ENCODE data around the gene CAMK2A.

The CAMK2A gene

GRCh38 chr5:150190503-150190979 lies 99.0 kb downstream of the CAMK2A start:
- Histone ChIP-seq H3K9me3 (no peaks in the 10 kb centered on the region), H3K27me3 (peaks cover 0 to 24% of the 10 kb centered on the region in 2 donors), H3K27ac (no peak overlapping the region), H3K36me3 (no peaks in the 10 kb centered on the region), H3K4me1 (peaks cover 0 to 14% (median 7%) of the 10 kb centered on the region in 4 donors), H3K4me3 (peak overlapping the region in 1 of 2 donors; percentile 33)
- no peak for TF ChIP-seq CTCF (IDR thresholded peaks at IDR 0.05)
- intact Hi-C loops (cut with DNase I; ENCODE audit: low total_unique reads), result no loop called here
- no peak for DNase-seq

- H3K36me3 ChIP-seq, result no peaks in the 10 kb centered on the region
- TF ChIP-seq CTCF (IDR thresholded peaks at IDR 0.05), result no peak
- no peak for DNase-seq
- intact Hi-C loops (cut with DNase I; ENCODE audit: low total_unique reads), result no loop called here
- H3K4me1 ChIP-seq, result peaks cover 0 to 14% (median 7%) of the 10 kb centered on the region in 4 donors
- H3K27me3 ChIP-seq, result peaks cover 0 to 24% of the 10 kb centered on the region in 2 donors
- no peak within 1 kb of the TSS for H3K27ac ChIP-seq
- H3K4me3 ChIP-seq, result peak within 1 kb of the TSS in 1 of 2 donors; percentile 33
- no peaks in the 10 kb centered on the region for H3K9me3 ChIP-seq
Measured at GRCh38 chr5:150189728-150190502, 99.7 kb downstream of the CAMK2A start, which contains the start of gene SLC6A7. TSS of gene SLC6A7 (plus strand) at chr5:150190062. CDS start at chr5:150190328, 266 bp downstream.

GRCh38 chr5:150189326-150189725 lies 100.2 kb downstream of the CAMK2A start:
- peaks cover 0 to 24% of the 10 kb centered on the region in 2 donors for H3K27me3 ChIP-seq
- no peak overlapping the region for H3K4me3 ChIP-seq
- intact Hi-C loops (cut with DNase I; ENCODE audit: low total_unique reads), result no loop called here
- no peak overlapping the region for H3K27ac ChIP-seq
- H3K4me1 ChIP-seq, result peaks cover 0 to 14% (median 7%) of the 10 kb centered on the region in 4 donors
- no peaks in the 10 kb centered on the region for H3K9me3 ChIP-seq
- no peak for DNase-seq
- TF ChIP-seq CTCF (IDR thresholded peaks at IDR 0.05), result no peak
- H3K36me3 ChIP-seq, result no peaks in the 10 kb centered on the region

GRCh38 chr5:150188146-150188842 lies 101.3 kb downstream of the CAMK2A start:
- H3K27ac ChIP-seq, result no peak overlapping the region
- H3K27me3 ChIP-seq, result peaks cover 0 to 24% of the 10 kb centered on the region in 2 donors
- no peak for DNase-seq
- H3K9me3 ChIP-seq, result no peaks in the 10 kb centered on the region
- no peak overlapping the region for H3K4me3 ChIP-seq
- TF ChIP-seq CTCF (IDR thresholded peaks at IDR 0.05), result no peak
- H3K36me3 ChIP-seq, result no peaks in the 10 kb centered on the region
- intact Hi-C loops (cut with DNase I; ENCODE audit: low total_unique reads), result no loop called here
- H3K4me1 ChIP-seq, result peaks cover 0 to 14% (median 8%) of the 10 kb centered on the region in 4 donors

- Histone ChIP-seq H3K4me1 (peaks cover under 1 to 22% (median 15%) of the 10 kb centered on the region in 4 donors), H3K36me3 (no peaks in the 10 kb centered on the region), H3K27ac (no peak overlapping the region), H3K9me3 (no peaks in the 10 kb centered on the region), H3K27me3 (peaks cover 0 to 24% of the 10 kb centered on the region in 2 donors), H3K4me3 (no peak overlapping the region)
- intact Hi-C loops (cut with DNase I; ENCODE audit: low total_unique reads), result no loop called here
- TF ChIP-seq CTCF (IDR thresholded peaks at IDR 0.05), result no peak
- no peak for DNase-seq
Measured at GRCh38 chr5:150186897-150187296, 102.7 kb downstream of the CAMK2A start.
